ENCODE results near the gene TRABD2A.
"Not testable (repeated sequence)": the region's sequence is repeated elsewhere in the genome, so short reads cannot be mapped to it uniquely, and the experiment has no call there.

Gene TRABD2A

GRCh38 chr2:84778911-84779690 is 101.8 kb downstream of the TRABD2A start:
- H2BK120ac ChIP-seq (ENCODE audit: insufficient read depth, low read length, poor library complexity) = no peak overlapping the region
- H4K8ac ChIP-seq (ENCODE audit: low read depth, low read length) = no peak overlapping the region
- H4K12ac ChIP-seq (ENCODE audit: low read depth, low read length) = no peak overlapping the region
- H3K23ac ChIP-seq (ENCODE audit: low read length) = no peak overlapping the region
- no peaks in the 10 kb centered on the region for H3K4me1 ChIP-seq (ENCODE audit: control insufficient read depth in 1 of 2, insufficient read depth in 2 of 2, low read length in 2 of 2)
- no peak overlapping the region for H2AFZ ChIP-seq (ENCODE audit: insufficient read depth, low read length, poor library complexity)
- H3K36me3 ChIP-seq (ENCODE audit: control insufficient read depth in 1 of 2, insufficient read depth in 2 of 2, low read length in 2 of 2) = no peaks in the 10 kb centered on the region
- no peak overlapping the region for H3K27ac ChIP-seq (ENCODE audit: low read depth, low read length)
- no peak overlapping the region for H3K18ac ChIP-seq (ENCODE audit: low read length)
- no peaks in the 10 kb centered on the region for H3K79me1 ChIP-seq (ENCODE audit: low read length)
- WGBS (ENCODE audit: extremely low coverage, insufficient coverage, insufficient read length) = no CpG with 5 or more reads among the region's 1 CpG
- no peak overlapping the region for H2BK12ac ChIP-seq (ENCODE audit: low read length)
- no peak overlapping the region for H4K91ac ChIP-seq (ENCODE audit: low read depth, low read length)
- no peak overlapping the region for H3K9ac ChIP-seq (ENCODE audit: low read length)
- H3K14ac ChIP-seq (ENCODE audit: low read length) = no peak overlapping the region
- no peak overlapping the region for H2AK5ac ChIP-seq (ENCODE audit: low read length)
- no peak for DNase-seq
- H3K27me3 ChIP-seq (ENCODE audit: insufficient read depth, low read length) = no peaks in the 10 kb centered on the region
- no peaks in the 10 kb centered on the region for H3K9me3 ChIP-seq (ENCODE audit: insufficient read depth, low read depth, low read length)
- no peak overlapping the region for H3K4me3 ChIP-seq (ENCODE audit: low read depth, low read length)
- no peaks in the 10 kb centered on the region for H3K79me2 ChIP-seq (ENCODE audit: control insufficient read depth, insufficient read depth, low read length, poor library complexity)
- H3K4me2 ChIP-seq (ENCODE audit: low read length) = no peak overlapping the region
- no peak overlapping the region for H2BK5ac ChIP-seq (ENCODE audit: low read depth, low read length, poor library complexity)
- H3K4ac ChIP-seq (ENCODE audit: low read depth, low read length) = no peak overlapping the region

DNA sequence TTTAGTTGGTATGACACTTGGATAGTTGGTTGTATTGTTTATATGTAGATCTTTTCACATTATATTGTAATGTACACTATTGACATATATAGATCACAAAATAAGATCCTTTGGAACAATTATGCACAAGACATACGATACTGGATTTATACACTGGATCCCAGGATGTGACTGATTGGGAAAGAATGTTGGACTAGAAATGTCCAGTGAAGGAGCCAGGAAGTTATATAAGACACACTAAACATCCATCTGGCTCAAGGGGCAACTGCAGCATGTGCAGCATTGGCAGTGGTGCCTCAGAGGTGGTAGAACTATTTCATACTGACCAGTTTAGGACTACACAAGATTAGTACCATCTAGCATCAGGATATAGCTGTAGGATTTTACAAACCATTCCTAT is 104.9 kb downstream of the TRABD2A start:
- H3K4me3 ChIP-seq (ENCODE audit: low read depth, low read length) = no peak overlapping the region
- WGBS (ENCODE audit: extremely low coverage, insufficient coverage, insufficient read length) = no CpG with 5 or more reads among the region's 1 CpG
- no peak overlapping the region for H3K27ac ChIP-seq (ENCODE audit: low read depth, low read length)
- H2BK5ac ChIP-seq (ENCODE audit: low read depth, low read length, poor library complexity) = no peak overlapping the region
- H3K23ac ChIP-seq (ENCODE audit: low read length) = no peak overlapping the region
- no peak overlapping the region for H3K18ac ChIP-seq (ENCODE audit: low read length)
- no peak overlapping the region for H2BK120ac ChIP-seq (ENCODE audit: insufficient read depth, low read length, poor library complexity)
- no peaks in the 10 kb centered on the region for H3K79me2 ChIP-seq (ENCODE audit: control insufficient read depth, insufficient read depth, low read length, poor library complexity)
- H3K79me1 ChIP-seq (ENCODE audit: low read length) = no peaks in the 10 kb centered on the region
- no peak overlapping the region for H4K8ac ChIP-seq (ENCODE audit: low read depth, low read length)
- H3K9me3 ChIP-seq (ENCODE audit: insufficient read depth, low read depth, low read length) = no peaks in the 10 kb centered on the region
- no peak overlapping the region for H4K12ac ChIP-seq (ENCODE audit: low read depth, low read length)
- H3K36me3 ChIP-seq (ENCODE audit: control insufficient read depth in 1 of 2, insufficient read depth in 2 of 2, low read length in 2 of 2) = no peaks in the 10 kb centered on the region
- no peak overlapping the region for H3K9ac ChIP-seq (ENCODE audit: low read length)
- H2BK12ac ChIP-seq (ENCODE audit: low read length) = no peak overlapping the region
- H3K4me1 ChIP-seq (ENCODE audit: control insufficient read depth in 1 of 2, insufficient read depth in 2 of 2, low read length in 2 of 2) = no peaks in the 10 kb centered on the region
- no peak overlapping the region for H3K14ac ChIP-seq (ENCODE audit: low read length)
- no peak overlapping the region for H4K91ac ChIP-seq (ENCODE audit: low read depth, low read length)
- H3K4ac ChIP-seq (ENCODE audit: low read depth, low read length) = no peak overlapping the region
- H2AK5ac ChIP-seq (ENCODE audit: low read length) = no peak overlapping the region
- H3K4me2 ChIP-seq (ENCODE audit: low read length) = no peak overlapping the region
- no peak for DNase-seq
- no peak overlapping the region for H2AFZ ChIP-seq (ENCODE audit: insufficient read depth, low read length, poor library complexity)
- H3K27me3 ChIP-seq (ENCODE audit: insufficient read depth, low read length) = no peaks in the 10 kb centered on the region

DNA sequence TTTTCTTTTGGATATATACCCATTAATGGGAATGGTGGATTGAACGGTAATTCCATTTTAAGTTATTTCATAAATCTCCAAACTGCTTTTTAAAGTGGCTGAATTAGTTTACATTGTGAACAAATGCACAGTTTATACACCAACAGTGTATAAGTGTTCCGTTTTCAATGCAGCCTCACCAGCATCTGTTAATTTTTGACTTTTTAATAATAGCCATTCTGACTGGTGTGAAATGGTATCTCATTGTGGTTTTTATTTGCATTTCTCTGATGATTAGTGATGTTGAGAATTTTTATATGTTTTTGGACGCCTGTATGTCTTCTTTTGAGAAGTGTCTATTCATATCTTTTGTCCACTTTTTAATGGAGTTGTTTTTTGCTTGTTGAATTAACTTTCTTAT is 107.3 kb downstream of the TRABD2A start:
- not testable (repeated sequence) for H3K14ac ChIP-seq (ENCODE audit: low read length); H4K91ac ChIP-seq (ENCODE audit: low read depth, low read length); H3K23ac ChIP-seq (ENCODE audit: low read length); H3K27me3 ChIP-seq (ENCODE audit: insufficient read depth, low read length); H3K9me3 ChIP-seq (ENCODE audit: insufficient read depth, low read depth, low read length); H3K79me1 ChIP-seq (ENCODE audit: low read length); H3K18ac ChIP-seq (ENCODE audit: low read length); H2AK5ac ChIP-seq (ENCODE audit: low read length); H3K36me3 ChIP-seq (ENCODE audit: control insufficient read depth in 1 of 2, insufficient read depth in 2 of 2, low read length in 2 of 2); H3K79me2 ChIP-seq (ENCODE audit: control insufficient read depth, insufficient read depth, low read length, poor library complexity); H2AFZ ChIP-seq (ENCODE audit: insufficient read depth, low read length, poor library complexity); H3K4me2 ChIP-seq (ENCODE audit: low read length); H2BK12ac ChIP-seq (ENCODE audit: low read length); H2BK5ac ChIP-seq (ENCODE audit: low read depth, low read length, poor library complexity); H4K8ac ChIP-seq (ENCODE audit: low read depth, low read length); H3K4ac ChIP-seq (ENCODE audit: low read depth, low read length); H3K9ac ChIP-seq (ENCODE audit: low read length); H3K4me3 ChIP-seq (ENCODE audit: low read depth, low read length); H2BK120ac ChIP-seq (ENCODE audit: insufficient read depth, low read length, poor library complexity); H3K27ac ChIP-seq (ENCODE audit: low read depth, low read length); DNase-seq; H4K12ac ChIP-seq (ENCODE audit: low read depth, low read length); H3K4me1 ChIP-seq (ENCODE audit: control insufficient read depth in 1 of 2, insufficient read depth in 2 of 2, low read length in 2 of 2)
- no CpG with 5 or more reads among the region's 3 CpGs for WGBS (ENCODE audit: extremely low coverage, insufficient coverage, insufficient read length)

Data from trophoblast cell (in vitro differentiated cells and primary cell).